HG03520 (cell line): ENCODE data around the gene PRTN3.

ENCODE experiments used
- ATAC-seq: cut with Tn5 transposase; IDR thresholded peaks from one replicate; pipeline ENCODE4 v1.9.1; 2021; ENCODE audit warnings: mild to moderate bottlenecking, moderate library complexity; ENCODE audit not compliant: unreplicated experiment

Gene PRTN3

DNA sequence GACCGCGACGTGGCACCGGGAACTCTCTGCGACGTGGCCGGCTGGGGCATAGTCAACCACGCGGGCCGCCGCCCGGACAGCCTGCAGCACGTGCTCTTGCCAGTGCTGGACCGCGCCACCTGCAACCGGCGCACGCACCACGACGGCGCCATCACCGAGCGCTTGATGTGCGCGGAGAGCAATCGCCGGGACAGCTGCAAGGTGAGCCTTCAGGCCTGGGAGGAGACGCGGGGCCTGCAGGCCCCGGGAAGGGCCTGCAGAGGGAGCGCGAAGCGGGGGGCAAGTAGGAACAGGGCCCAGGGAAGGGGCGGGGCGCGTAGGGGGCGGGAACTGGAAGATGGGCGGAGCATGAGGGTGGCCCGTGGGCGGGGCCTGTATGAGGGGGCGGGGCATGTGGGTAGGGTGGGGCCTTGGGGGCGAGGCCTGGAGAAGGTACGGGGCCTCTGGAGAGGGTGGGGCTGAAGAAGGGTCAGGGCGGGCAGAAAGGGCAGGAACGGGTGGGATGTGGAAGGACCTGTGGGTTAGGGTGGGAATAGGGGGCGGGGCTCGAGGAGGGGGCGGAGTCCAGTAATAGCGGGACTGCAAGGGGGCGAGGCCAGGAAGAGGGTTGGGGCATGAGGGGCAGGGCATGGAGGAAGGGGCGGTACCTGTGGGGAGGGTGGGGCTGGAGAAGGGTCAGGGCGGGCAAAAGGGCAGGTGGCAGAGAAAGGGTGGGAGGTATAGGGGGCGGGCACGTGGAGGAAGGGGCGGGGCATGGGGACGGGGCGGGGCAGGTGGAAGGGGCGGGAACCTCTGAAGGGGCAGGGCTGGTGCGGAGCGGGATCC is 21.2 kb downstream of the PRTN3 start:
- ATAC-seq = no peak

DNA sequence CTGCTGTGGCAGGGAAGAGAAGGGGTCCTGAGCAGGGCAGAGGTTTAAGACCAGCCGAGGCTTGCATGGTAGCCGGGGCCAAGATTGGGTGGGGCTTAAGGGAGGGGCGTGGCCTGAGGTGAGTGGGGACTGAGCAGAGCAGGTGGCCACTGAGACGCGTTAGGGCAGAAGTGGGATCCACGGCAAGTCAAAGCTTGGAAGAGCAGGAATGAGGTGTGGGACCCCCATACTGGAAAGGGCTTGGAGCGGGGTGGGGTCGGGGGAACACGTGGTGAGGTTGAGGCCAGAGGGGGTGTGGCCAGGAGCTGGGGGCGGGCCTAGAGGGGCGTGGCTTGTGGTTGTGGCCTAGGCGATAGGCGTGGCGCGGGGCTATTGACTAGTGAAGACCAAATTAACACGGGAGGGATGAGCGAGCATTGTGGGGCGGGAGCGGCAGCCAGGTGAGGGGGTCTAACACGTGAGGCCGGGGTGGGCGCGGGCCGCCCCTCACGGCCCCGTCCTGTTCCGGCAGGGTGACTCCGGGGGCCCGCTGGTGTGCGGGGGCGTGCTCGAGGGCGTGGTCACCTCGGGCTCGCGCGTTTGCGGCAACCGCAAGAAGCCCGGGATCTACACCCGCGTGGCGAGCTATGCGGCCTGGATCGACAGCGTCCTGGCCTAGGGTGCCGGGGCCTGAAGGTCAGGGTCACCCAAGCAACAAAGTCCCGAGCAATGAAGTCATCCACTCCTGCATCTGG is 21.9 kb downstream of the PRTN3 start:
- no peak for ATAC-seq

DNA sequence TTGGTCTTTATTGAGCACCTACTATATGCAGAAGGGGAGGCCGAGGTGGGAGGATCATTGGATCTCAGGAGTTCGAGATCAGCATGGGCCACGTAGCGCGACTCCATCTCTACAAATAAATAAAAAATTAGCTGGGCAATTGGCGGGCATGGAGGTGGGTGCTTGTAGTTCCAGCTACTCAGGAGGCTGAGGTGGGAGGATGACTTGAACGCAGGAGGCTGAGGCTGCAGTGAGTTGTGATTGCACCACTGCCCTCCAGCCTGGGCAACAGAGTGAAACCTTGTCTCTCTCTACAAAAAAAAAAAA is 22.5 kb downstream of the PRTN3 start:
- ATAC-seq = no peak

DNA sequence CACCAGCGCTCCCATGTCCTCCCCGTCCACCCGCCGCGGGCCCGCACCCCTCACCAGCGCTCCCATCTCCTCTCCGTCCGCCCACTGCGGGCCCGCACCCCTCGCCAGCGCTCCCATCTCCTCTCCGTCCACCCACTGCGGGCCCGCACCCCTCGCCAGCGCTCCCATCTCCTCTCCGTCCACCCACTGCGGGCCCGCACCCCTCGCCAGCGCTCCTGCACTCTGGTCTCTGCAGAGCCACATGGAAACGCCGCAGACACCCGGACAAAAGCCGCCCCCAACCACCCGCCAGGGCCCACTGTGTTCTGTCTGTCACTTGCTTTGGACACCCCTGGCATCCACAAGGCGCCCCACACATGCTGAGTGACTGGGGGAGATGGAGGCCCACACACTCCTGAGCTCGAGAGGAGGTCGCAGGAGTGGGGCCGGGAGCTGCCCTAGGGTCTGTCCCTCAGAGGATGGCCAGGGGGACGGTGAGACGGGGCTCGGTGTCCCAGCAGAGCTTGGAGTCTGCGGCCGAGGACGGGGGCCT is 26.0 kb downstream of the PRTN3 start:
- no peak for ATAC-seq

DNA sequence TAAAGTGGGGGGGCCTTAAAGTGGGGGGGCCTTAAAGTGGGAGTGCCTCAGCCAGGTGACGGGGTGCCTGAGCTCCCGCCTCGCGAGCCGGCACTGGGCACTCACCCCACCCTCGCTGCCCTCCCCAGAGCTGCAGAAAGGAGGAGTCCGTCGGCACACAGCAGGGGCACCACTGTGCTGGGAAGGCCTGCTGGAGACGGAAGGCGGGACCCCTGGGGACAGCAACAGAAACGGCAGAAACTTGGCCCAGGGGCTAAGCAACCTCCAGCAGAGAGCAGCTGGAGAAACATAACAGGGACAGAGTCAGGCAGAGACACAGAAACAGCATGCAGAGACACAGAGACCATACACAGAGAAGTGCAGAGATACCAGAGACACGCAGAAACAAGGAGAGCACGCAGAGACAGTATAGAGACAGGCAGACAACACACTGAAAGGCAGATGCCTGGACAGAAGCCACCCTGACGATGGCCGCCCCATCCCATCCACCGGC is 26.5 kb downstream of the PRTN3 start:
- ATAC-seq = no peak

DNA sequence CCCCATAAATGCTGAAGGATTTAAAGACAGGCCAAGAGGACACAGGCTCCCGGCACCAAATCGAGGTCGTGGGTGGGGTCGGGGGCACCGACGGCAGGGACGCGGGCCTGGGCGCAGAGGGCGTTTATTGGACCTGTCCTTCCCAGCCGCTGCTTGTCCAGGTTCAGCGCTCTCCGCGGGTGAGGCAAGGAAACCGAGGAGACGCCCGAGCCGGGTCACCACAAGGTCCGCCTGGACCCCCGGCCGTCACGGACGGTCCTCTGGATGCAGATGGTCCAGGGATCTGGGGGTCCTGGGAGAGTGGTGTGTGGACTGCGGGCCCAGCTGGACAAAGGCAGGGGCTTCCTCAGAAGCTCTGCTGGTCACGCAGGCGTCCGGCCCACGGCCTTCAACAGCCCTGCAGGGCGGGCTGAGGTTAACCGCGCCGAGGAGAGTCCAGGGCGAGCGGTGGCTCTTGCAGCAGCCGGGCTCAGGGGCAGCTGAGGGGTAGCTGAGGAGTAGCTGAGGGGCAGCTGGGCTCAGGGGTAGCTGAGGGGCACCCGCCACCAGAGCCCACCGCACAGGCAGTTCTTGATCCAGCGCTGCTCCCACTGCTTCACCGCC is 27.2 kb downstream of the PRTN3 start:
- ATAC-seq = no peak

DNA sequence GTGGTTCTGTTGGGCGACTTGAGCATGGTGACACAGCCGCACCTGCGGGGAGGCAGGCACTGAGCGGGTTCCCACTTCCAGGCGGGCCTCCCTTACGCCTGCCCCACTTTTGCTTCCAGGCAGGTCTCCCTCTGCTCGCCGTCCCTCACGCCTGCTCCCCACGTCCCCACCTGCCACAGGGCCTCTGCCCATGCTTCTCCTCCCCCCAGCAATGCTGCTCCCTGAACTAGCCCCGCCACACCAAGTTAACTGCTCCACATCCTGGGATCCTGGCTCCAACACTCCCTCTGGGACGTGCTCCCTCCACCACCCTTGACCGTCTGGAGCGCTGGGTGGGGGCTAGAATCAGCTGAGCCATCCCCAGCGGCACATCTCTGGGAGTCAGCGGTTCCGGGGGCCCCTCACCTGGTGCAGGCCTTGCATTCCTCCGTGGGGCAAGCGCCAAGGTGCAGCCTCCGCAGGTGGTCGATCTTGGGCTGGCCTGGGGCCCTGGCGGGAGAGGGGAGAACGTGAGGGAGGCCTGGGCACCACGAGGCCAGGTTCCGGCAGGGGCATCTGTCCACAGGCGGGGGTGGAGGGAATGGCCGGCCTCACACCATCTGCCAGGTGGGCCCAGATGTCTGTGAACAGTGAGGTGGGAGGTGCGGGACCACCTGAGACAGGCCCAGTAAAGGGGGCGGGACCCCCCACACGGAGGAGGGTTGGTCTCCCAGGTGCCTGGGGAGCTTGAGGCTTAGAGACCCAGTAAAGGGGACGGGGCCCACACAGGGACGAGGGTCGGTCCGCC is 27.9 kb downstream of the PRTN3 start:
- no peak for ATAC-seq

DNA sequence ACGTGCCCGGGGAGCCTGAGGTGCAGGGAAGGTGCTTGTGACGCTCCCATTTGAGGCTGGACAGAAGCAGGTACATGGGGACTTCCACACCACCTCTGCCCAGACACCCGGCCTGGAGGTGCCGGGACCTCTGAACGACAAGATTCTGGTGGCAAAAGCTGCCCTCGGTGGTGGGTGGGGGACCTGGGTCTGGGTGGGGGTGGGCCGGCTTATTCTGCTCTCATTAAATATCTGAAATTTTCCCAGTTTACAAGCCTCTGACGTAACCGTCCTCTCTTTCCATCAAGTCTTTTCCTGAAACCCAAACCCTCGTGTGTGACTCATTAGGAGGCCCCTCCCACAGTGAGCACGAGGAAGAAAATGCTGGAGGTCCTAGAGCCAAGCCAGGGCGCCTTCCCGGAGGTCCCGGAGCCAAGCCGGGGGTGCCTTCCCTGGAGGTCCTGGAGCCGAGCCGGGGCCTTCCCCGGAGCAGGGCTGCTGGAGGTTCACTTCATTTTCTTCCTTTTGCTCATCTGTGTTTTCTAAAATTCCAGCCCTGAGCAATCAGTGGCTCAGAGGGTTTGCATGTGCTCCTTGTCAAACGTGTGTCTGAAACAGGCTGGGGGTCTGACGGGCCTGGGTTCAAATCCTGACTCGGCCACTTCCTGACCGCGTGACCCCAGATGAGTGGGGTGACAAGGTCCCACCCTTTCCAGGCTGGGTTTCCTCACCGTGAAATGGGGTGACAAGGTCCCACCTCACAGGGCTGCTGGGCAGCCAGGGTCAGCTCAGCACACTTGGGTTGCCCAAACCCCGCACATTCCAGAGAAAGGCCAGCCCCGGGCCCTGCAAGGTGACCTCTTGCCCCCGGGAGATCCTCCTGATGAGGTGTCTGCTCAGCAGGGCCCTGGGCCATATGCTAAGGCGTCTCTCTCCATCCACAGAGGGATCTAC is 28.7 kb downstream of the PRTN3 start:
- ATAC-seq = no peak

DNA sequence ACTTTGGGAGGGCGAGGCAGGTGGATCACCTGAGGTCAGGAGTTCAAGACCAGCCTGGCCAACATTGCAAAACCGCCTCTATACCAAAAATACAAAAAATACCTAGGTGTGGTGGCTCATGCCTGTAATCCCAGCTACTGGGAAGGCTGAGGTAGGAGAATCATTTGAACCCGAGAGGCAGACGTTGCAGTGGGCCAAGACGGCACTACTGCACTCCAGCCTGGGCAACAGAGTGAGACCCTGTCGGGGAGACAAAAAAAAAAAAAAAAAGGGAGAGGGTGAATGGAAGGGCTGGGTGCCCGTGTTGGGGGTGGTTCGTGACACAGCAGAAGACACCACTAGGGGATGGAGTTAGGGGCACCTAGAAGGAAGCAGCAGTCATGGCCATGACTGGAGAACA is 29.5 kb downstream of the PRTN3 start:
- no peak for ATAC-seq

DNA sequence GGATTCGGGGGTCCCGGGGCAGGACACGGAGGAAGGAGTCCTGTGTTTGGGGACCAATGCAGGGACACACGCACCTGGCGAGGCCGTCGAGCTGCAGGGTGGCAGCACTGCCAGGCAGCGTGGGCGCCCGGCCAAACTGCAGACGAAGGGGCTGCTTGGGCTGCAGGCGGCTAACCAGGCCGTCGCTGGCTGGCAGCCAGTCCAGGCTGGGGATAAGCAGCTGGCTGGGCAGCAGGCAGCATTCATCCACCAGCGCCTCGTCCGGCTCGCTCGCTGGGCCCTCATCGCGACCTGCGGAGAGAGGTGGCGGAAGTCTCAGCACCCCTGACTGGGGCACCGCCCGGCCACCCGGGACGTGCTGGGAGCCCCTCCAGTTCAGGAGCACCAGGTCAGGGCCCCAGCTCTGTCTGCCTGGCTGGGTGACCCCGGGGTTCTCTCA is 30.2 kb downstream of the PRTN3 start:
- no peak for ATAC-seq

DNA sequence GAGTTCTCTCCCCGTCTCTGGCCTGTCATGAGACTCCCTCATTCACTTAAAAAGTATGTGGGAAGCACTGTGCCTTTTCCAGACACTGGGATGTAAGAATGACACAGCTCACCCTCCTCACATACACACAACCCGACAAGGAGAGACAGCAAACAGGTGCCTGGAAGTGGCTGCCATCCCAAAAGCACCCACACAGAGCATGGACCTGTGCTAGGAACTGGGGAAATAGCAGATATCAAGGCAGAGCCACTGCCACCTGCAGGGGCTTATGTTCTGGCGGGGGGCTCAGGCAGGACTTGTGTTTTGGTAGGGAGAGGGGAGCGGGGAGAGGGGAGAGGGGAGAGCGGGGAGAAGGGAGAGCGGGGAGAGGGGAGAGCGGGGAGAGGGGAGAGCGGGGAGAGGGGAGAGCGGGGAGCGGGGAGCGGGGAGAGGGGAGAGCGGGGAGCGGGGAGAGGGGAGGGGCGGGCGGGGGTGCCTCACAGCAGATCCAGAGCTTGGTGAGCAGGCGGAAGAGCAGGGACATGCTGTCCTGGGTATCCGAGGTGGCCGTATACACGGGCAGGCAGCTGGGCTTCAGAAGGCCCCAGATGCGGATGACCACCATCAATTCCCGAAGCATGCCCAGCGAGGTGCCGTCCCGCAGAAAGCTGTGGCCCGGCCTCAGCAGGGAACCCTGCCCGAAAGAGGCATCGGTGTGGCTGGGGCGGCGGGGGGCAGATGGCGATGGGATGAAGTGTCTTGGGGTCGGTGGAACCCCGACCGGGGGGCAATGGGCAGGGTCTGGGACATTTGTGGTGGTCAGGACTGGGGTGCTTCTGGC is 30.9 kb downstream of the PRTN3 start:
- no peak for ATAC-seq

DNA sequence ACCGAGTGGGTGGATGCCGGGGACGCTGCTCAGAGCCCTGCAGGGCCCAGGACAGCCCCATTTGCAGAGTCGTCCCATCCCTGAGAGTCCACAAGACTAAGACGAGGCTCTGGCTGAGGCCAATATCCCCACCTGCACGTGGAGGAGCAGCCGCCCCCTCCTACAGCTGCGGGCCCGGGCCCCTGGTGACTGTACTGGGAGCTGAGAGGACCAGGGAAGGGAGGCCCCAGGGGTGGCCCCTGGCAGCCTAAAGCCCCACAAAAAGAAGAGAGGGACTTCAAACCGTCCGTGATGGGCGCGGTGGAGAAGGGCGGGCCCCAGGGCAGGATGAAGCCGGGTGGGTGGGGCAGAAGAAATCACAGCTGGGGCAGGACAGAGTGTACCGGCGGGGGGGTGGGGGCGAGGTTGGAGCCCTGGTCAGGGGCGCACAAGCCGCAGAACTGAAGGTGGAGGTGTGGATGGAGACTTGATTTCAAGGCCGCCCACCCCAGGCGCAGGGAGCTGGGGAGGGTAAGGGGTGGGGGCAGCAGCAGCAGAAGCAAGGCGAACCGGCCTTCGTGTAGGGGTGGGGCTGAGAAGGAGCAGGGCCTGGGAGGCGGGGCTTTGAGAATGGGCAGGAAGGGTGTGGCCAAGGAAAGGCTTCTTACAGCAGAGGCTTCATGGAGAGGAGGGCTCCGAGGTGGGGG is 31.6 kb downstream of the PRTN3 start:
- ATAC-seq = no peak

DNA sequence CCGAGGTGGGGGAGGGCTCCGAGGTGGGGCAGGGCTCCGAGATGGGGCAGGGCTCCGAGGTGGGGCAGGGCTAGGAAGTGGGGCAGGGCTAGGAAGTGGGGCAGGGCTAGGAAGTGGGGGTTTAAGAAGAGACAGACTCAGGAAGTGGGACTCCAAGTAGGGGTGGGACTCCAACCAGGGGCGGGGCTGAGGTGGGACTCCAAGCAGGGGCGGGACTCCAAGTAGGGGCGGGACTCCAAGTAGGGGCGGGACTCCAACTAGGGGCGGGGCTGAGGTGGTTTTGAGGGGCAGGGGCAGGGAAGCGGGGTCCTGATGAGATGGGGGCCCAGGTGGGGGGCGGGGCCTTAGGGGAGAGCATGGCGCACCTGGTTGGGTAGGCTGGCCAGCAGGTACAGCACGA is 32.3 kb downstream of the PRTN3 start:
- no peak for ATAC-seq

DNA sequence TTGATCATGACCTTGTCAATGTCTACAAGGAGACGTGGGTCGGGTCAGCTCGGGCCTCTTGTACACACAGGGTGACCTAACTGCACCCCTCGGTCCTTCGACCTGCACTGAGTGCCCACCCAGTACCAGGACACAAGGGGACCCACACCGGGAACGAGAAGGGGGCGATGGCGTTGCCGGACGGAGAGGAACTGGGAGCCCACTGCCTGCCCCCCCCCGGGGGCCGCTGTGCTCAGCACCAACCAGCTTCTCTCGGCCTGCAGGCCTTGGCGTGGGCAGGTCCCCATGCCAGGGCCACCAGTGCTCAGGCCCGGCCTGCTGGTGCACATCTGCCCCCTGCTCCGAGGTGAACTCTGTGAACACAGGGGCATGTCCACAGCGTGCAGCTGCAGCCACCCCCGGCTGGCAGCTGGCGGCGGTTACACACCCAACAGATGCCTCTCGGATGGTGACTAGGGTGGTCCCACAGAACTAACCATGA is 32.8 kb downstream of the PRTN3 start:
- no peak for ATAC-seq

DNA sequence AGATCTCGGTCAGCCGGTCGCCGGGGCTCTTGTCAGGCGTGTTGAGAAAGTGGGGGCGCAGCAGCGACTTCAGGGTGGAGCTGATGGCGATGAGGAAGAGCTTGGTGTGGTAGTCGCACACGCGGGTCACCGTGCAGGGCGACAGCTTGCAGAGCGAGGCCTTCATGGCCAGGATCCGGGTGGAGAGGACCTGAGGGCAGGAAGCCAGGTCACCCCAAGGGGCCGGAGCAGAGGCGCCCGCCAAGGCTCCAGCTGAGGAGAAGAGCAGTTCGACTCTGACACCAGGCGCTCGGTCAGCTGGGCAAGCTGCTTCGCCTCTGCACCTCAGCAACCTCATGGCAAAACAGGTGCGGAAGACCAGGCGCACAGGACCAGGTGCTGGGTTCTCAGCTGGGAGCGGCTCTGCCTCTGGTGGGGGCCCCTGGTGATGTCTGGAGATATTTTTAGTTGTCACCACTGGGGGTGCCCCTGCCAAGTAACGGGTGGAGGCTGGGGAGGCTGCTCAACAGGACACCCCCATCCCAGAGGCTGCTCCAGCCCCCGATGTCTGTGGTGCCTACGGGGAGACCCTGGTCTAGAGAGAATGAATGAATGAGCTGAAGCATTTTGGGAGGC is 34.6 kb downstream of the PRTN3 start:
- ATAC-seq = no peak

DNA sequence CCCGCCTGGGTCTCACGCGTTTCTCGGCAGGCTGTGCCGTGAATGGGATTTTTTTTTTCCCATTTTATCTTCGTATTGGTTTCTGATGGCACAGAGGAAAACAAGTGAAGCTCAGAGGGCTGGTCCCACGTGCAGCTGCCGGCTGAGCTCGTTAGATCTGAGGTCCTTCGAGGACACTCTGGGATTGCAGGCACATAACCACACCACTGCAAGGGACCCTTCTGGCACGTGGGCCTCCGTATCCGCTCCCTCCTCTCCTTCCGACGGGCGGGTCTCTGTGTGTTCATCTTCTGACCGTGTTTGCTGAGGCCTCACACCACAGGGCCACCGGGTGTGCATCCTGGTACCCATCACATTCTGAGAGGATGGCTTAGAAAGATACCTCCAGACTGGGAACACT is 35.3 kb downstream of the PRTN3 start:
- ATAC-seq = no peak

DNA sequence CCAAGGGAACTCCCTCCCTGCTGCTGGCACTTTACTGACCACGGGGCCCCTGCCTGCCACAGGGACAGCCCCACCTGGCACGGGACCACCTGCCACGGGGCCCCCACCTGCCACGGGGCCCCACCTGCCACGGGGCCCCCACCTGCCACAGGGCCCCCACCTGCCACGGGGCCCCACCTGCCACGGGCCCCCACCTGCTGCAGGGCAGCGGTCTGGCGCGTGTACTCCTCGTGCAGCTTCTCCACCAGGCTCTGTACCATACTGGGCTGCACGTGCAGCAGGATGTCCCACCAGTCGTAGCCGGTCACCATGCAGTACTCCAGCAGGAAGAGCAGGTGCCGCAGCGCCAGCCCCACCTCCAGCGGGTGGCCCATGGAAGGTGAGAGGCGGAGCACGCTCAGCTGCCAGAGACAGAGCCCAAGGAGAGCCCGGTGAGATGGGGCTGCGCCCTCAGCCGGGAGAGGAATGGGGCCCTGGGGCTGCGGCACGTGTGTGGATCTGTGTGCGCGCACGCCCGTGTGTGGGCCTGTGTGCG is 36.0 kb downstream of the PRTN3 start:
- ATAC-seq = no peak
